Neuronal stem cell (in vitro differentiated cells): ENCODE results near the gene USP46.

Source experiments
- DNase-seq: peaks from one replicate; pipeline ENCODE4 v3.0.0-alpha.2; 2013; ENCODE audit warnings: low spot score
- H2AFZ ChIP-seq: one replicate; pipeline ENCODE4 v1.6.1; 2013; ENCODE audit warnings: mild to moderate bottlenecking, low read length, inconsistent platforms
- H2AK5ac ChIP-seq: 2 replicates; pipeline ENCODE4 v1.6.1; 2013; ENCODE audit warnings: low read depth, mild to moderate bottlenecking, inconsistent platforms, low read length, moderate library complexity, mixed read lengths
- H2BK120ac ChIP-seq: 2 replicates; pipeline ENCODE4 v1.6.1; 2013; ENCODE audit warnings: low read depth, mild to moderate bottlenecking, inconsistent platforms, low read length, moderate library complexity, mixed read lengths
- H2BK12ac ChIP-seq: one replicate; pipeline ENCODE4 v1.6.1; 2013; ENCODE audit warnings: low read length, inconsistent platforms
- H2BK15ac ChIP-seq: 2 replicates; pipeline ENCODE4 v1.6.1; 2013; ENCODE audit warnings: mild to moderate bottlenecking, low read length, inconsistent platforms, mixed read lengths
- H2BK5ac ChIP-seq: one replicate; pipeline ENCODE4 v1.6.1; 2013; ENCODE audit warnings: inconsistent platforms, mild to moderate bottlenecking, low read length, moderate library complexity
- H3K14ac ChIP-seq: one replicate; pipeline ENCODE4 v1.6.1; 2013; ENCODE audit warnings: low read length, inconsistent platforms
- H3K18ac ChIP-seq: 2 replicates; pipeline ENCODE4 v1.6.1; 2013; ENCODE audit warnings: low read length, inconsistent platforms
- H3K23ac ChIP-seq: 2 replicates; pipeline ENCODE4 v1.6.1; 2013; ENCODE audit warnings: low read depth, mild to moderate bottlenecking, mixed read lengths, low read length, inconsistent platforms; ENCODE audit not compliant: poor library complexity
- H3K27ac ChIP-seq: replicated peaks from 3 replicates; pipeline ENCODE4 v1.5.1; 2013; ENCODE audit warnings: low read length, inconsistent platforms
- H3K27me3 ChIP-seq, 3 experiments: 2 replicates each; pipeline ENCODE4 v1.6.1; 2013; ENCODE audit warnings: low read length in 3 of 3, mild to moderate bottlenecking in 2 of 3, inconsistent platforms in 1 of 3, low read depth in 1 of 3, mixed read lengths in 1 of 3, moderate library complexity in 1 of 3; ENCODE audit not compliant: control insufficient read depth in 3 of 3, insufficient read depth in 3 of 3
- H3K36me3 ChIP-seq, 2 donors: replicated peaks in 1 of 2; 2 replicates each; pipeline ENCODE4 v1.6.1; 2013; ENCODE audit warnings: low read length in 2 of 2; ENCODE audit not compliant: control insufficient read depth in 2 of 2, insufficient read depth in 2 of 2
- H3K4ac ChIP-seq: 2 replicates; pipeline ENCODE4 v1.6.1; 2013; ENCODE audit warnings: inconsistent platforms, mild to moderate bottlenecking, low read length, moderate library complexity
- H3K4me1 ChIP-seq, 2 donors: 1 replicate in 1 of 2; 2 replicates in 1 of 2; pipeline ENCODE4 v1.6.1; 2013; ENCODE audit warnings: low read length in 2 of 2, low read depth in 1 of 2; ENCODE audit not compliant: control insufficient read depth in 2 of 2, insufficient read depth in 1 of 2
- H3K4me2 ChIP-seq: one replicate; pipeline ENCODE4 v1.6.1; 2013; ENCODE audit warnings: mild to moderate bottlenecking, low read length, inconsistent platforms; ENCODE audit not compliant: insufficient read depth, poor library complexity, severe bottlenecking
- H3K4me3 ChIP-seq, 2 donors: 2 replicates each; pipeline ENCODE4 v1.5.1; 2013; ENCODE audit warnings: low read length in 2 of 2, mild to moderate bottlenecking in 2 of 2, inconsistent platforms in 1 of 2, moderate library complexity in 1 of 2
- H3K79me1 ChIP-seq: one replicate; pipeline ENCODE4 v1.6.1; 2013; ENCODE audit warnings: low read depth, mild to moderate bottlenecking, inconsistent platforms, low read length, moderate library complexity
- H3K9ac ChIP-seq: one replicate; pipeline ENCODE4 v1.6.1; 2013; ENCODE audit warnings: mild to moderate bottlenecking, low read depth, low read length, inconsistent platforms; ENCODE audit not compliant: poor library complexity
- H3K9me3 ChIP-seq, 2 donors: replicated peaks in 1 of 2; 2 replicates each; pipeline versions ENCODE3 to v1.6.1; 2013; ENCODE audit warnings: low read length in 2 of 2, mild to moderate bottlenecking in 2 of 2, inconsistent platforms in 1 of 2, low read depth in 1 of 2, mixed read lengths in 1 of 2, moderate library complexity in 1 of 2; ENCODE audit not compliant: control insufficient read depth in 2 of 2, insufficient read depth in 1 of 2
- H4K8ac ChIP-seq: one replicate; pipeline ENCODE4 v1.6.1; 2013; ENCODE audit warnings: low read depth, mild to moderate bottlenecking, inconsistent platforms, low read length, moderate library complexity
- H4K91ac ChIP-seq: one replicate; pipeline ENCODE4 v1.6.1; 2013; ENCODE audit warnings: low read length, low read depth, mild to moderate bottlenecking, inconsistent platforms; ENCODE audit not compliant: poor library complexity
- WGBS, 2 donors: extraction: QIAGEN DNeasy Blood & Tissue Kit; methylation state at CpG; one replicate each; pipeline ENCODE4 v1.1.7; 2013; ENCODE audit warnings: missing lambda C conversion rate in 2 of 2, mixed read lengths in 1 of 2; ENCODE audit not compliant: insufficient read length in 2 of 2, insufficient replicate concordance in 1 of 2; ENCODE audit errors: extremely low coverage in 2 of 2; 5-methylcytosine and 5-hydroxymethylcytosine counted together

Gene USP46

GRCh38 chr4:52627876-52628275, 31.2 kb downstream of the USP46 start:
- no peak overlapping the region for H3K27ac ChIP-seq
- no peak overlapping the region for H3K18ac ChIP-seq
- no peak overlapping the region for H3K23ac ChIP-seq
- peaks cover 0 to 2% of the 10 kb centered on the region in 2 donors for H3K4me1 ChIP-seq
- H3K9me3 ChIP-seq, result no peaks in the 10 kb centered on the region
- H2BK12ac ChIP-seq, result no peak overlapping the region
- no peaks in the 10 kb centered on the region for H3K27me3 ChIP-seq
- H4K91ac ChIP-seq, result no peak overlapping the region
- no peak overlapping the region for H3K9ac ChIP-seq
- no peak overlapping the region for H2BK120ac ChIP-seq
- no peaks in the 10 kb centered on the region for H3K79me1 ChIP-seq
- no peak overlapping the region for H2AK5ac ChIP-seq
- H3K14ac ChIP-seq, result no peak overlapping the region
- H3K4me3 ChIP-seq, result no peak overlapping the region
- no peak overlapping the region for H2AFZ ChIP-seq
- no peak for DNase-seq
- no peak overlapping the region for H2BK15ac ChIP-seq
- peaks cover 3 to 49% of the 10 kb centered on the region in 2 donors for H3K36me3 ChIP-seq
- H3K4ac ChIP-seq, result no peak overlapping the region
- no peak overlapping the region for H3K4me2 ChIP-seq
- no CpG with 5 or more reads among the region's 7 CpGs for WGBS, 2 donors
- no peak overlapping the region for H2BK5ac ChIP-seq
- H4K8ac ChIP-seq, result no peak overlapping the region

- H3K27ac ChIP-seq, result no peak overlapping the region
- H4K8ac ChIP-seq, result no peak overlapping the region
- no peak overlapping the region for H3K4me3 ChIP-seq
- no peaks in the 10 kb centered on the region for H3K27me3 ChIP-seq
- WGBS, 2 donors, result no CpG with 5 or more reads among the region's 1 CpG
- H2BK15ac ChIP-seq, result no peak overlapping the region
- no peak overlapping the region for H2AFZ ChIP-seq
- H2BK120ac ChIP-seq, result no peak overlapping the region
- no peaks in the 10 kb centered on the region for H3K79me1 ChIP-seq
- no peak overlapping the region for H2BK12ac ChIP-seq
- peaks cover 3 to 68% of the 10 kb centered on the region in 2 donors for H3K36me3 ChIP-seq
- no peak overlapping the region for H3K4ac ChIP-seq
- H3K4me1 ChIP-seq, result peaks cover 0 to 2% of the 10 kb centered on the region in 2 donors
- no peak overlapping the region for H3K4me2 ChIP-seq
- H2AK5ac ChIP-seq, result no peak overlapping the region
- H4K91ac ChIP-seq, result no peak overlapping the region
- no peak overlapping the region for H3K18ac ChIP-seq
- no peak for DNase-seq
- H3K9me3 ChIP-seq, result no peaks in the 10 kb centered on the region
- no peak overlapping the region for H3K23ac ChIP-seq
- no peak overlapping the region for H2BK5ac ChIP-seq
- H3K14ac ChIP-seq, result no peak overlapping the region
- H3K9ac ChIP-seq, result no peak overlapping the region
Observed at GRCh38 chr4:52625216-52625615, 33.9 kb downstream of the USP46 start.

GRCh38 chr4:52622564-52622963, 36.5 kb downstream of the USP46 start:
- Histone ChIP-seq H3K18ac (no peak overlapping the region), H2BK12ac (no peak overlapping the region), H2AK5ac (no peak overlapping the region), H3K23ac (no peak overlapping the region), H3K27me3 (no peaks in the 10 kb centered on the region), H3K4me2 (no peak overlapping the region), H4K91ac (no peak overlapping the region), H3K14ac (no peak overlapping the region), H3K4me1 (no peaks in the 10 kb centered on the region), H3K9me3 (no peaks in the 10 kb centered on the region), H2BK15ac (no peak overlapping the region), H3K9ac (no peak overlapping the region), H3K36me3 (peaks cover 0 to 66% of the 10 kb centered on the region in 2 donors), H3K4me3 (no peak overlapping the region), H3K79me1 (no peaks in the 10 kb centered on the region), H2AFZ (no peak overlapping the region), H2BK120ac (no peak overlapping the region), H3K27ac (no peak overlapping the region), H4K8ac (no peak overlapping the region), H2BK5ac (no peak overlapping the region), H3K4ac (no peak overlapping the region)
- no peak for DNase-seq
- WGBS, 2 donors, result no CpG with 5 or more reads among the region's 3 CpGs

- Histone ChIP-seq H3K4me2 (no peak overlapping the region), H3K27ac (no peak overlapping the region), H3K4ac (no peak overlapping the region), H3K23ac (no peak overlapping the region), H3K14ac (no peak overlapping the region), H2AFZ (no peak overlapping the region), H2BK15ac (no peak overlapping the region), H2AK5ac (no peak overlapping the region), H3K79me1 (no peaks in the 10 kb centered on the region), H3K4me1 (no peaks in the 10 kb centered on the region), H2BK12ac (no peak overlapping the region), H3K9me3 (no peaks in the 10 kb centered on the region), H3K18ac (no peak overlapping the region), H2BK120ac (no peak overlapping the region), H3K27me3 (no peaks in the 10 kb centered on the region), H3K9ac (no peak overlapping the region), H2BK5ac (no peak overlapping the region), H3K4me3 (no peak overlapping the region), H3K36me3 (peaks cover 0 to 56% of the 10 kb centered on the region in 2 donors), H4K91ac (no peak overlapping the region), H4K8ac (no peak overlapping the region)
- no CpG with 5 or more reads among the region's 2 CpGs for WGBS, 2 donors
- DNase-seq, result no peak
Observed at GRCh38 chr4:52621567-52621966, 37.5 kb downstream of the USP46 start.
